Measurements from ENCODE around the gene PRKN. TPM values are rescaled to one million over a fixed set of nuclear protein-coding genes. Genes with fewer than 3 reads are reported as not detected.

PRKN gene
- total RNA-seq, 4 donors from 2014 or later = 9.6 to 17.0 (median 11.6) TPM

DNA sequence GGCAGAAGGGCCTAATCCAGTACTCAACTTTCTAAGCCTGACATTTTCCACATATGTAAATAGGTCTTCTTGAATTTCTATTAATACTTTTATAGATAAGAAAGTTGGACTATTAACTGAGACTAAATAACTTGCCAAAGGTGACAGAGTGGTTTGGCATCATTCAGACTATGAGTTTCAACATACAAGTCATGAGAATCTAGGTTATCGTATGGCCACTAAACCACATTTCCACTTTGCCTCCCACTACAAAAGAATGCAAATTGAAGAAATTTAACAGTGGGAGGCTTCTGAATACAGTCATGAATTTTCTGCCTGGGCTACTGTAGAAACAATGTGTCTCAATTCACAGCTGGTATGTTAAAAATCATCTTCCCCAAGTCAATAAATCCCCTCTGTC, 922.7 kb downstream of the PRKN start:
- TF ChIP-seq, protein P1, sequence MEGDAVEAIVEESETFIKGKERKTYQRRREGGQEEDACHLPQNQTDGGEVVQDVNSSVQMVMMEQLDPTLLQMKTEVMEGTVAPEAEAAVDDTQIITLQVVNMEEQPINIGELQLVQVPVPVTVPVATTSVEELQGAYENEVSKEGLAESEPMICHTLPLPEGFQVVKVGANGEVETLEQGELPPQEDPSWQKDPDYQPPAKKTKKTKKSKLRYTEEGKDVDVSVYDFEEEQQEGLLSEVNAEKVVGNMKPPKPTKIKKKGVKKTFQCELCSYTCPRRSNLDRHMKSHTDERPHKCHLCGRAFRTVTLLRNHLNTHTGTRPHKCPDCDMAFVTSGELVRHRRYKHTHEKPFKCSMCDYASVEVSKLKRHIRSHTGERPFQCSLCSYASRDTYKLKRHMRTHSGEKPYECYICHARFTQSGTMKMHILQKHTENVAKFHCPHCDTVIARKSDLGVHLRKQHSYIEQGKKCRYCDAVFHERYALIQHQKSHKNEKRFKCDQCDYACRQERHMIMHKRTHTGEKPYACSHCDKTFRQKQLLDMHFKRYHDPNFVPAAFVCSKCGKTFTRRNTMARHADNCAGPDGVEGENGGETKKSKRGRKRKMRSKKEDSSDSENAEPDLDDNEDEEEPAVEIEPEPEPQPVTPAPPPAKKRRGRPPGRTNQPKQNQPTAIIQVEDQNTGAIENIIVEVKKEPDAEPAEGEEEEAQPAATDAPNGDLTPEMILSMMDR (IDR thresholded peaks at IDR 0.05; ENCODE audit: low read depth) = no peak

DNA sequence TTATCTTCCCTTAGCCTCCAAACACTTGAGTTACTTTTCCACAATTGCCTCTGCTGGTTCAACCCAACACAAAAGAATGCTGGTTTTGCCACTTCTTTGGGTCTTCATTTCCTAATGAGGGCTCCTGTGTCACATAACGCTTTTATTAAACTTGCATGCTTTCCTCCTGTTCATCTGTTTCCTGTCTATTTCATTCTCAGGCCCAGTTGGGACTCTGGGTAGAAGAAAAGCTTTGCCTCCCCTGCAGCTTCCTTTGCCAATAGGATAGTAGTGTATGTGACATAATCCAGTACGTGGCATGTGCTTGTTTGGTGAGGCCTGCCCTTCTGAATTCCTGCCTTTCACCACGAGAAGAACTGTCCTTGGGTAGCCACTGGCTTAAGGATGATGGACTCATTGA, 924.4 kb downstream of the PRKN start:
- TF ChIP-seq, protein P1 (IDR thresholded peaks at IDR 0.05; ENCODE audit: low read depth) = no peak

DNA sequence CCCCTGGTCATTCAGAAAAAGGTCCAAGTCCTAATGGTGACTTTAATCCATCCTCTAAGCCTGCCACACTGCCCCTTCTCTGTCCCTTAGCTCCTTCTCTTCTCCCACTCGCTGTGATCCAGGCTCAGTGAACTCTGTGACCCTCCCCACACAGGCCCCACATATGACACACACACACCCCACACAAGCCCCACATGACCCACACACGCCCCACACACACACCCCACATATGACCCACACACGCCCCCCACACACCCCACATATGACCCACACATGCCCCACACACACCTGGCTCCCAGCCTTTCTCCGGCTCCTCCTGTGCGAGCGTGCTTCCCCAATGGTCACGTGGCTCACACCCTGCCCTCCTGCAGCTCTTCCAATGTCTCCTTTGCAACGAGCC, 925.3 kb downstream of the PRKN start:
- TF ChIP-seq, protein P1 (IDR thresholded peaks at IDR 0.05; ENCODE audit: low read depth) = no peak

DNA sequence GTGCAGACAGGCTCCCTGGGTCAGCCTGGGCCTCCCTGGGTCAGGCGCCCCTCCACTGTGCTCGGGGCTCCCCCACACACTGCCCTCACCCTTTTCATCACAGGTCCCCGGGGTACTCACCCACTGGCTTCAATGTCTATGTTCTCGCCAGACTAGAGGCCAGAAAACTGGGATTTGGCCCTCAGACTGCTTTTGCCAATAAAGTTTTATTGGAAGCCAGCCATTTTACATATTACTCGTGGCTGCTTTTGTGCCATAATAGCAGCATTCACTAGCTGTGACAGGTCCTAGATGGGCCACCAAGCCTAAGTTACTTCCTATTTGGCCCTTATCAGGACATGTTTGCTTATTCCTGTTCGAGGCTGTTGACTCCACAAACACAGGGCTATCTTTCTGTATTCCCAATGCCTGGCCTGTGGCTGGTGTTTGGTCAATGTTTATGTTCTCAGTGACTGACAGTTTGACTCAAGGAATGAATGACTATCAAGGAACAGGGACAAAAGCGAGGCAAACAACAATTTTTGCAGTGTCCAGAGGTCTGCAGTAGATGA, 928.6 kb downstream of the PRKN start:
- TF ChIP-seq, protein P1 (IDR thresholded peaks at IDR 0.05; ENCODE audit: low read depth) = no peak

DNA sequence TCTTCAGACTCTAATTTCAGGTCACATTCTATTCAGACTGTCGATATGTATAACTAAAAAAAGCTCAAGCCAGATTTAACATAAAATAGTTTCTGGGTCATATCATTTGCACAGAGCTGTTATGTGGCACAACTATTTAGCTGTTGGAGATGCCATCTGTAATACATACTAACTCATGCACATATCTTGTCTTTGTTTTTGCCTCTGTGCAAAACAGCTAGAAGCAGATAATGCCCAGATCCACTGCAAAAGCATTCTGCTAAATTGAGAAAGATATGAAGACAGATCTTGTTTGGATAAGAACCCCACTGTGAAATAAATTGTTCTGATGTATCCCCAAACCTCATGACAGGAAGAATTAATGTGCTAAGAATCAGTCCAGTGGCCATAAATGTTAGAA, 930.9 kb downstream of the PRKN start:
- TF ChIP-seq, protein P1 (IDR thresholded peaks at IDR 0.05; ENCODE audit: low read depth) = no peak

DNA sequence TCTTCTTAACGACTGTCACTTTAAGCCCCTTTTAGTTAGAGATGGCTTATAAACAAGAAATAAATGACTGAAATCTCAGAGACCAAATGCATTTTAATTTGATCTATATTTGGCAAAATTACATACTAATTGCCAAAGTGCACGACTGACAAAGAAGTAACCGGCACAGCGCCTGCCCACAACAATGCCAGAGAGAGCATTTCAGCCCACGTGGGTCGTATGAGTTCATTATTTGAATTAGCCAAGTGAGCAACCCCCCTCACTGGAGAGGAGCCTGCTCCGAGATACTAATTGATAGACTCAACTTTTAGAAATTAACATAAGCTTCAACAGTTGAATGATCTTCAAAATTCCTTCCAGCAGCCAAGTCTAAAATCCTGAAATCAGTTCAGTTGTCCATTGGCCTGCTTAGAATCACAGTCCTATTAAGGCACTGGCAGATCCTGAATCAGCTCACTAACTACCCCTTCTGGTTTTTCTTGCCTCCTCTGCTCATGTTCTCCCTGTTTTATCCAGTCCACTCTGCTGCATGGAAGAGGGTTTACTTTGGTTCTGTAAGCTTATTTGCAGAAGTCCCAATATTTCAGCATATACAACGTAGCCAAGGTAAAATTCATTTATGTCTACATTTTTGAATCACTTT, 934.6 kb downstream of the PRKN start:
- TF ChIP-seq, protein P1 (IDR thresholded peaks at IDR 0.05; ENCODE audit: low read depth) = no peak

DNA sequence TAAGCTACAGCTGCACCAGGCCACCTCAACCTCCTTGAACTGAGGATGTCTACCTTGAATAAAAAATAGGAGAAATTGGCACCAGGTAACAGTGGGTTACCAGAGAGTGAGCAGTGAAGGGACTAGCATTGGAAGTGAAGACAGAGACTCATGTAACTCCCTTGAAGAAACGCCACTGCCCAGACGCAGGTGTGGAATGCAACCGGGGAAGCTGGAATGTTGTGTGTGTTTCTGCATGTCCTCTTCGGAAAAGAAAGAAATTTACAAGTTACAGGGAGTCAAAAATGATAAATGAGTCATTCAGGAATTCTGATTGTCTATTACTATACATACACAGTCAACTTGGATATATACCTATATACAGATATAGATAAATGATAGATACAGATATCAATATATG, 939.0 kb downstream of the PRKN start:
- TF ChIP-seq, protein P1 (IDR thresholded peaks at IDR 0.05; ENCODE audit: low read depth) = no peak
